Erythroblast (primary cell): Measurements from ENCODE around the gene CSF1R.

ENCODE experiments used
- GATA1 ChIP-seq: IDR thresholded peaks from 2 replicates; pipeline ENCODE4 v1.6.1; 2011; ENCODE audit warnings: low read depth, mild to moderate bottlenecking, control low read depth, low read length, moderate library complexity
- POLR2A ChIP-seq: IDR thresholded peaks from 2 replicates; pipeline ENCODE4 v1.6.1; 2011; ENCODE audit warnings: mild to moderate bottlenecking, low read length

GRCh38 chr5:150026682-150027172 lies 59.6 kb downstream of the CSF1R start:
- TF ChIP-seq POLR2A, result no peak
- TF ChIP-seq GATA1, result no peak
